Osteoblast (primary cell): Measurements from ENCODE around the gene RMC1. TPM values are rescaled to one million over a fixed set of nuclear protein-coding genes. Genes with fewer than 3 reads are reported as not detected.

Experiments
- DNase-seq: peaks from one replicate; pipeline ENCODE4 v3.0.0; 2011; ENCODE audit warnings: low spot score, mixed read lengths; ENCODE audit not compliant: insufficient read length; ENCODE audit errors: missing footprints
- H2AFZ ChIP-seq: 2 replicates; pipeline ENCODE4 v1.6.0; 2011; ENCODE audit warnings: mild to moderate bottlenecking, low read length
- H3K27ac ChIP-seq: 2 replicates; pipeline ENCODE4 v1.5.1; 2011; ENCODE audit warnings: mild to moderate bottlenecking, low read depth, low read length, moderate library complexity
- H3K27me3 ChIP-seq: 2 replicates; pipeline ENCODE4 v1.6.0; 2012; ENCODE audit warnings: mild to moderate bottlenecking, control low read depth, inconsistent platforms, low read length, moderate library complexity; ENCODE audit not compliant: insufficient read depth
- H3K36me3 ChIP-seq: 2 replicates; pipeline ENCODE4 v1.5.1; 2011; ENCODE audit warnings: mild to moderate bottlenecking, low read length, control low read depth, moderate library complexity; ENCODE audit not compliant: insufficient read depth
- H3K4me1 ChIP-seq: 2 replicates; pipeline ENCODE4 v1.5.1; 2011; ENCODE audit warnings: mild to moderate bottlenecking, low read length, control low read depth, moderate library complexity; ENCODE audit not compliant: insufficient read depth
- H3K4me2 ChIP-seq: 2 replicates; pipeline ENCODE4 v1.6.0; 2011; ENCODE audit warnings: mild to moderate bottlenecking, low read length; ENCODE audit not compliant: insufficient read depth
- H3K4me3 ChIP-seq: fragments of 200-600 bp; sonication (generic); 3 replicates; pipeline ENCODE4 v1.5.1; 2012; ENCODE audit warnings: mild to moderate bottlenecking, low read length, inconsistent platforms; ENCODE audit not compliant: insufficient read depth
- H3K79me2 ChIP-seq: 2 replicates; pipeline ENCODE4 v1.6.0; 2012; ENCODE audit warnings: mild to moderate bottlenecking, low read length, control low read depth, inconsistent platforms; ENCODE audit not compliant: insufficient read depth
- H3K9me3 ChIP-seq: 2 replicates; pipeline ENCODE4 v1.5.1; 2011; ENCODE audit warnings: low read depth, low read length, control low read depth
- H4K20me1 ChIP-seq: 2 replicates; pipeline ENCODE4 v1.6.0; 2012; ENCODE audit warnings: mild to moderate bottlenecking, low read length, control low read depth; ENCODE audit not compliant: insufficient read depth
- total RNA-seq: library from RNA; depleted of rRNA; stranded (reverse); fragments of >200 nt; gene quantifications from 2 replicates; pipeline ENCODE4 v1.2.3, GENCODE V29; 2012
- TF ChIP-seq, protein P1 (sequence below): IDR thresholded peaks from 2 replicates; pipeline ENCODE4 v1.5.1; 2011; ENCODE audit warnings: mild to moderate bottlenecking, low read depth, low read length, moderate library complexity; ENCODE audit errors: extremely low read depth

The RMC1 gene
- total RNA-seq, 1 donor, result 22.8 TPM

DNA sequence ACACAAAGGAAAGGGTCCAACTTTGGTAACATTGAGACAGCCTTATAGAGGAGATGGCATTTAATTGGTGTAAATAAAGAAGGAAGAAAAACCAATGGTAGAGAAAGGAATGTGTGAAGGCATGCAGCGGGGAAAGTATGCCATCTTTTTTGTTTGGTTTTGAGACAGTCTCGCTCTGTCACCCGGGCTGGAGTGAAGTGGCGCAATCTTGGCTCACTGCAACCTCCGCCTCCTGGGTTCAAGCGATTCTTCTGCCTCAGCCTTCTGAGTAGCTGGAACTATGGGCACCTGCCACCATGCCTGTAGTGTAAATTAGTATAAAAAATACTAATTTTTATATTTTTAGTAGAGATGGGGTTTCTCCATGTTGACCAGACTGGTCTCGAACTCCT is 43.8 kb upstream of the RMC1 start:
- peaks cover 8% of the 10 kb centered on the region for H3K4me1 ChIP-seq
- TF ChIP-seq, protein P1, sequence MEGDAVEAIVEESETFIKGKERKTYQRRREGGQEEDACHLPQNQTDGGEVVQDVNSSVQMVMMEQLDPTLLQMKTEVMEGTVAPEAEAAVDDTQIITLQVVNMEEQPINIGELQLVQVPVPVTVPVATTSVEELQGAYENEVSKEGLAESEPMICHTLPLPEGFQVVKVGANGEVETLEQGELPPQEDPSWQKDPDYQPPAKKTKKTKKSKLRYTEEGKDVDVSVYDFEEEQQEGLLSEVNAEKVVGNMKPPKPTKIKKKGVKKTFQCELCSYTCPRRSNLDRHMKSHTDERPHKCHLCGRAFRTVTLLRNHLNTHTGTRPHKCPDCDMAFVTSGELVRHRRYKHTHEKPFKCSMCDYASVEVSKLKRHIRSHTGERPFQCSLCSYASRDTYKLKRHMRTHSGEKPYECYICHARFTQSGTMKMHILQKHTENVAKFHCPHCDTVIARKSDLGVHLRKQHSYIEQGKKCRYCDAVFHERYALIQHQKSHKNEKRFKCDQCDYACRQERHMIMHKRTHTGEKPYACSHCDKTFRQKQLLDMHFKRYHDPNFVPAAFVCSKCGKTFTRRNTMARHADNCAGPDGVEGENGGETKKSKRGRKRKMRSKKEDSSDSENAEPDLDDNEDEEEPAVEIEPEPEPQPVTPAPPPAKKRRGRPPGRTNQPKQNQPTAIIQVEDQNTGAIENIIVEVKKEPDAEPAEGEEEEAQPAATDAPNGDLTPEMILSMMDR, result no peak
- H3K36me3 ChIP-seq, result peaks cover 25% of the 10 kb centered on the region
- no peak overlapping the region for H3K27ac ChIP-seq
- H3K79me2 ChIP-seq, result peaks cover 95% of the 10 kb centered on the region
- H3K4me2 ChIP-seq, result no peak overlapping the region
- DNase-seq, result no peak
- H4K20me1 ChIP-seq, result peaks cover 70% of the 10 kb centered on the region
- no peak overlapping the region for H2AFZ ChIP-seq
- no peak overlapping the region for H3K4me3 ChIP-seq
- no peaks in the 10 kb centered on the region for H3K27me3 ChIP-seq
- H3K9me3 ChIP-seq, result no peaks in the 10 kb centered on the region

DNA sequence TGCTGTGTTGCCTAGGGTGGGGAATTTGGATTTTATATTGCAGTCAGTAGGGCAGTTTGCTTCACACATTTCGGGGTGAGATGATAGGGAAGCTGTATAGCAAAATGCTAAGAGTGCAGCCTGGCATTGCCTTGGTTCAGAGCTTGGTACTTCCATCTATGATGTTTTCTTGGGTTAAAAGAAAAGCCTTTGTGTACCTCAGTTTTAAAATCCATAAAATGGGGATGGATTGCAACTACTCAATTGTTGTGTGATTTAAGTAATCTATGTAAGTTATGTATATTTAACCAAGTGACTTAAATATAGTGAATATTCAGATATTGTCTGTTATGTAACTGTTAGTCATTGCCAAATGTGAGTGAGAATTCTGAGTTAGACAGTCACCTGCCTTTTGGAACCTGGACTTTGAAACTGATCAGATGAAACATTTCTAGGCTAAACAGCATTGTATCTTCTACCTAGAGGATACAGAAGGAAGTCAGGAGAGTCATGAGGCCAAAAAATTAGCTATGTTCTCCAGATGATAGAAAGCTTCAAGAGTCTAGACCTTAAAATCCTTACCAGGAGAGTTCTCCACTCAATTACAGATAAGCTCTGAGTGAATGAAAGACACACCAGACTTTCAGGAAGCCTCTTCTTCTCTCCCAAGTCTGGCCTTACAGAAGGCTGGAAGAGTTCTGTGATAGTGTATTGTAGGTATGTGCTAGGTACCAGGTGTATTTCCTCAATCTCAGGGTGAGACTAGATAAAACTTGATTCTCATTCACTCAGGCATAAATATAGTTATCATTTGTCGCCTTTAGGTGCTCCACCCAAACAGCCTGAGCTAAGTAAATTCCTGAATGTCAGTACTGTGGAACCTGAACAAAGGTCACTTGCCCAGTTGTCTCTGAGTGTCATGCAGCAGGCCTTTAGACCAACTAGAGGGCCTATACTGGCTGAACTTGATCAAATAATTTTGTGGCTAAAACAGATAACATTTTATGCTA is 42.7 kb upstream of the RMC1 start:
- H4K20me1 ChIP-seq, result peaks cover 65% of the 10 kb centered on the region
- H3K9me3 ChIP-seq, result no peaks in the 10 kb centered on the region
- H3K27ac ChIP-seq, result no peak overlapping the region
- H3K4me1 ChIP-seq, result peaks cover 3% of the 10 kb centered on the region
- no peak overlapping the region for H3K4me2 ChIP-seq
- TF ChIP-seq, protein P1, result no peak
- peaks cover 86% of the 10 kb centered on the region for H3K79me2 ChIP-seq
- peaks cover 34% of the 10 kb centered on the region for H3K36me3 ChIP-seq
- no peak overlapping the region for H3K4me3 ChIP-seq
- no peak overlapping the region for H2AFZ ChIP-seq
- no peak for DNase-seq
- H3K27me3 ChIP-seq, result no peaks in the 10 kb centered on the region

DNA sequence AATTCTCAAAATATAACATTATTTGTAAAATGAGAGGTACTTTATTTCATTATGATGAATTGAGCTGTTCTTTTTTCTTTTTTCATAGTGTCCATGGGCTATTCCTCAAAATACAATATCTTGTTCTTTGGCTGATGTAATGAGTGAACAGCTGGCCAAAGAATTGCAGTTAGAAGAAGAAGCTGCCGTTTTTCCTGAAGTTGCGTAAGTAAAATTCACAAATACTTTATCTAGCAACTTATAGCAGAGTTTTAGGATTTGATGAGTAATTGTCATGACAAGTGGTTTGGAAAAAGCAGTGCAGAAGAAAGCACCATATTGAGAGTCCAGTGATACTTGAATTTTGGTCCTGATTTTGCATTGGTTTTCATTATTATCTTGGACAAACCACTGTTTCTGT is 40.4 kb upstream of the RMC1 start:
- Histone ChIP-seq H3K9me3 (no peaks in the 10 kb centered on the region), H3K27ac (no peak overlapping the region), H2AFZ (no peak overlapping the region), H3K4me1 (peaks cover 3% of the 10 kb centered on the region), H3K27me3 (no peaks in the 10 kb centered on the region), H3K36me3 (peaks cover 54% of the 10 kb centered on the region), H3K4me3 (no peak overlapping the region), H3K79me2 (peaks cover 65% of the 10 kb centered on the region), H3K4me2 (no peak overlapping the region), H4K20me1 (peaks cover 47% of the 10 kb centered on the region)
- TF ChIP-seq, protein P1, result no peak
- no peak for DNase-seq

DNA sequence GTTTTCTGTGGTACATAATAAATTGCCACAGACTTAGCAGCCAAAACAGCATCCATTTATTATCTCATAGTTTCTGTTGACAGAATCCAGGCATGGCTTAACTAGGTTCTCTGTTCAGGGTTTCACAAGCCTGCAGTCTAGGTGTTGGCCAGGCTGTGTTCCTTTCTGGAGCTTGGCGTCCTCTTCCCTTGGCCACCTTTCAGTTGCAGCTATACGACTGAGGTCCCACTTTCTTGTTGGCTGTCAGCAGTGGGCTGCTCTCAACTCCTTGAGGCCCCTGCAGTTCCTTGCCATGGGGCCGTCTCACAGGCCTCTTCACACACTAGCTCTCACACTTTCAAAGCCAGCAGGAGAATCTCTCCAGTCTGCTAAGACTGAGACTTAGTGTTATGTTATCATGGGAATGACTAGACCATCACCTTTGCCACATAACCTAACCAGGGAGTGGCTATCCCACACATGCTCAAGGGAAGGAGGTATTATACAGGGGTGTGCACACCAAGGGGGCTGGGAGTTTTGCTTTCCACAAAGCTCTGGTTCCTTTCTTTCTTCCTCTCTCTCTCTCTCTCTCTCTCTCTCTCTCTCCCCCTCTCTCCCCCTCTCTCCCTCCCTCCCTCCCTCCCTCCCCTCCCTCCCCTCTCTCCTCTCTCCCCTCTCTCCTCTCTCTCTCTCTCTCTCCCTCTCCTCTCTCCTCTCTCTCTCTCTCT is 34.4 kb upstream of the RMC1 start:
- H4K20me1 ChIP-seq, result no peaks in the 10 kb centered on the region
- no peak overlapping the region for H2AFZ ChIP-seq
- TF ChIP-seq, protein P1, result no peak
- no peak for DNase-seq
- H3K4me2 ChIP-seq, result no peak overlapping the region
- no peaks in the 10 kb centered on the region for H3K9me3 ChIP-seq
- H3K27me3 ChIP-seq, result no peaks in the 10 kb centered on the region
- H3K4me1 ChIP-seq, result no peaks in the 10 kb centered on the region
- H3K4me3 ChIP-seq, result no peak overlapping the region
- peaks cover 26% of the 10 kb centered on the region for H3K79me2 ChIP-seq
- H3K36me3 ChIP-seq, result peaks cover 88% of the 10 kb centered on the region
- H3K27ac ChIP-seq, result no peak overlapping the region
